Keratinocyte (primary cell): ENCODE results near the gene PCDHA6. TPM values are rescaled to one million over a fixed set of nuclear protein-coding genes. Genes with fewer than 3 reads are reported as not detected.
"Not testable (repeated sequence)": the region's sequence is repeated elsewhere in the genome, so short reads cannot be mapped to it uniquely, and the experiment has no call there.

Experiments used
- DNase-seq: peaks from one replicate; pipeline ENCODE4 v3.0.0-alpha.2; 2011; ENCODE audit warnings: low read depth, missing footprints, low spot score
- FAIRE-seq: peaks from 2 replicates; lab custom pipeline; 2011; peaks lifted over from hg19 to GRCh38; lab: Jason Lieb, UNC
- H2AFZ ChIP-seq: 2 replicates; pipeline ENCODE4 v1.6.0; 2012; ENCODE audit warnings: low read length, control low read depth, inconsistent platforms; ENCODE audit not compliant: control insufficient read depth
- H3K27ac ChIP-seq: 2 replicates; pipeline ENCODE4 v1.5.1; 2011; ENCODE audit warnings: low read length; ENCODE audit not compliant: control insufficient read depth, insufficient read depth
- H3K27me3 ChIP-seq: 3 replicates; pipeline ENCODE4 v1.6.0; 2011; ENCODE audit warnings: low read length; ENCODE audit not compliant: control insufficient read depth, insufficient read depth; ENCODE audit errors: extremely low read depth
- H3K36me3 ChIP-seq, 2 experiments: 2 replicates in 1 of 2; 3 replicates in 1 of 2; pipeline ENCODE4 v1.5.1; 2011; ENCODE audit warnings: low read length in 2 of 2, mild to moderate bottlenecking in 1 of 2; ENCODE audit not compliant: control insufficient read depth in 2 of 2, insufficient read depth in 2 of 2; ENCODE audit errors: extremely low read depth in 1 of 2
- H3K4me1 ChIP-seq: 3 replicates; pipeline ENCODE4 v1.5.1; 2011; ENCODE audit warnings: low read length; ENCODE audit not compliant: control insufficient read depth, insufficient read depth; ENCODE audit errors: extremely low read depth
- H3K4me2 ChIP-seq: 3 replicates; pipeline ENCODE4 v1.6.0; 2011; ENCODE audit warnings: low read depth, low read length; ENCODE audit not compliant: control insufficient read depth, insufficient read depth; ENCODE audit errors: extremely low read depth
- H3K4me3 ChIP-seq, 3 experiments: fragments of 200-600 bp in 1 of 3; sonication (generic) in 1 of 3; 2 replicates in 2 of 3; 3 replicates in 1 of 3; pipeline ENCODE4 v1.5.1; 2011 to 2016; ENCODE audit warnings: low read length in 3 of 3, mild to moderate bottlenecking in 3 of 3, control low read depth in 2 of 3, inconsistent platforms in 1 of 3, low read depth in 1 of 3, mixed read lengths in 1 of 3, mixed run types in 1 of 3, moderate library complexity in 1 of 3; ENCODE audit not compliant: control insufficient read depth in 2 of 3, insufficient read depth in 2 of 3; ENCODE audit errors: extremely low read depth in 1 of 3
- H3K79me2 ChIP-seq: 2 replicates; pipeline ENCODE4 v1.6.0; 2012; ENCODE audit warnings: low read length; ENCODE audit not compliant: control insufficient read depth, insufficient read depth
- H3K9ac ChIP-seq: 3 replicates; pipeline ENCODE4 v1.6.0; 2011; ENCODE audit warnings: low read length; ENCODE audit not compliant: control insufficient read depth, insufficient read depth; ENCODE audit errors: extremely low read depth
- H3K9me1 ChIP-seq: 3 replicates; pipeline ENCODE4 v1.6.0; 2011; ENCODE audit warnings: low read length; ENCODE audit not compliant: control insufficient read depth, insufficient read depth; ENCODE audit errors: extremely low read depth
- H3K9me3 ChIP-seq: 2 replicates; pipeline ENCODE4 v1.5.1; 2012; ENCODE audit warnings: low read depth, low read length; ENCODE audit not compliant: control insufficient read depth
- H4K20me1 ChIP-seq: 3 replicates; pipeline ENCODE4 v1.6.0; 2011; ENCODE audit warnings: low read length; ENCODE audit not compliant: control insufficient read depth, insufficient read depth; ENCODE audit errors: extremely low read depth
- EZH2 ChIP-seq: IDR thresholded peaks from one replicate; pipeline ENCODE4 v1.6.1; 2012; ENCODE audit warnings: inconsistent platforms, mild to moderate bottlenecking, low read length, moderate library complexity
- dilution Hi-C: fragments of 300-500 bp; cut with MboI; formaldehyde crosslinking; loops from one replicate; pipeline ENCODE4 v1.7.0; 2020; ENCODE audit warnings: low sequenced_read_pairs; ENCODE audit not compliant: extremely low pct_ligation_motif_present
- polyA plus RNA-seq, 5 experiments: library from polyadenylated mRNA; depleted of rRNA in 3 of 5; stranded (reverse) in 3 of 5; stranded (forward) in 1 of 5; unstranded in 1 of 5; fragments of >200 nt; gene quantifications; 1 replicate in 1 of 5; 2 replicates in 3 of 5; 3 replicates in 1 of 5; pipeline versions ENCODE4 v1.2.1 to v1.2.3, GENCODE V29; 2011 to 2012; ENCODE audit warnings: missing spikeins in 2 of 5, low read depth in 1 of 5, low replicate concordance in 1 of 5
- TF ChIP-seq, protein P1 (sequence below), 3 experiments: IDR thresholded peaks in 1 of 3; conservative IDR thresholded peaks in 1 of 3; optimal IDR thresholded peaks in 1 of 3; 2 replicates in 2 of 3; 3 replicates in 1 of 3; pipeline versions ENCODE3 to v1.5.1; 2011; ENCODE audit warnings: low read length in 3 of 3, mild to moderate bottlenecking in 3 of 3, moderate library complexity in 2 of 3, control low read depth in 1 of 3, inconsistent platforms in 1 of 3; ENCODE audit not compliant: insufficient read depth in 2 of 3; ENCODE audit errors: extremely low read depth in 1 of 3

The PCDHA6 gene
- polyA plus RNA-seq, 1 donor (not counting 4 experiments of a cell fraction or from before 2014, with no cell fraction given) = 0.04 TPM

DNA sequence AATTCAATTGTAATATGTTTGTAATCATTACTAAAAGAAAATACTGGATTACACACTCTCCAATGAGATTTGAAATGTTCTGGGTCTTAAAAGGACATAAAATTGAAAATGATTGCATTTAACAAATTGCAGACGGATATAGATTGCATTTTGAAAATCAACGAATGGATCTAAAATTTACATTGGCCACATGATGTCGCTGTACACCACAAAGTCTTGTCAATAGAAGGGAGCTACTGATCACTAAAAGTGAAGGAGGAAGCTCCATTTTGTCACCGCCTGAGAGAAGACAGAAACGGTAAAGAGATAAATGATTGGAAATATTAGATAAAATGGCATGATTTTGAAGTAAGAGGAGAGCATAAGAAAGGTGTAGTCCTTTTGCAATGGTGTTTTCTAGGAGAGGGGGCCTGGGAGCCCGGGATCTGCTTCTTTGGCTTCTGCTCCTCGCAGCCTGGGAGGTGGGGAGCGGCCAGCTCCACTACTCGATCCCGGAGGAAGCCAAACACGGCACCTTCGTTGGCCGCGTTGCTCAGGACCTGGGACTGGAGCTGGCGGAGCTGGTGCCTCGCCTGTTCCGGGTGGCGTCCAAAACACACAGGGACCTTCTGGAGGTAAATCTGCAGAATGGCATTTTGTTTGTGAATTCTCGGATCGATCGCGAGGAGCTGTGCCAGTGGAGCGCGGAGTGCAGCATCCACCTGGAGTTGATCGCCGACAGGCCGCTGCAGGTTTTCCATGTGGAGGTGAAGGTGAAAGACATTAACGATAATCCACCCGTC, 41.7 kb upstream of the PCDHA6 start, which contains the start of gene PCDHA1:
TSS of gene PCDHA1 (plus strand) at position 236 of the 782 bp plus-strand sequence.
- Histone ChIP-seq H3K4me2 (no peak within 1 kb of the TSS), H3K36me3 (no peaks in the 10 kb centered on the region), H3K27me3 (no peaks in the 10 kb centered on the region), H3K79me2 (no peaks in the 10 kb centered on the region), H3K4me3 (no peak within 1 kb of the TSS), H3K4me1 (no peaks in the 10 kb centered on the region), H3K9me3 (peaks cover 17% of the 10 kb centered on the region), H4K20me1 (no peaks in the 10 kb centered on the region), H3K9me1 (no peaks in the 10 kb centered on the region), H3K9ac (no peak within 1 kb of the TSS), H3K27ac (no peak within 1 kb of the TSS), H2AFZ (no peak within 1 kb of the TSS)
- no peak for TF ChIP-seq EZH2
- TF ChIP-seq, protein P1, sequence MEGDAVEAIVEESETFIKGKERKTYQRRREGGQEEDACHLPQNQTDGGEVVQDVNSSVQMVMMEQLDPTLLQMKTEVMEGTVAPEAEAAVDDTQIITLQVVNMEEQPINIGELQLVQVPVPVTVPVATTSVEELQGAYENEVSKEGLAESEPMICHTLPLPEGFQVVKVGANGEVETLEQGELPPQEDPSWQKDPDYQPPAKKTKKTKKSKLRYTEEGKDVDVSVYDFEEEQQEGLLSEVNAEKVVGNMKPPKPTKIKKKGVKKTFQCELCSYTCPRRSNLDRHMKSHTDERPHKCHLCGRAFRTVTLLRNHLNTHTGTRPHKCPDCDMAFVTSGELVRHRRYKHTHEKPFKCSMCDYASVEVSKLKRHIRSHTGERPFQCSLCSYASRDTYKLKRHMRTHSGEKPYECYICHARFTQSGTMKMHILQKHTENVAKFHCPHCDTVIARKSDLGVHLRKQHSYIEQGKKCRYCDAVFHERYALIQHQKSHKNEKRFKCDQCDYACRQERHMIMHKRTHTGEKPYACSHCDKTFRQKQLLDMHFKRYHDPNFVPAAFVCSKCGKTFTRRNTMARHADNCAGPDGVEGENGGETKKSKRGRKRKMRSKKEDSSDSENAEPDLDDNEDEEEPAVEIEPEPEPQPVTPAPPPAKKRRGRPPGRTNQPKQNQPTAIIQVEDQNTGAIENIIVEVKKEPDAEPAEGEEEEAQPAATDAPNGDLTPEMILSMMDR (optimal IDR thresholded peaks at IDR 0.05 in 1 of 3, IDR thresholded peaks at IDR 0.05 in 1 of 3, conservative IDR thresholded peaks at IDR 0.05 in 1 of 3; ENCODE audit: extremely low read depth in 1 of 3, insufficient read depth in 2 of 3, low read length in 3 of 3) = no peak
- DNase-seq (no peak), FAIRE-seq (no peak)
- dilution Hi-C loops = no loop called here

DNA sequence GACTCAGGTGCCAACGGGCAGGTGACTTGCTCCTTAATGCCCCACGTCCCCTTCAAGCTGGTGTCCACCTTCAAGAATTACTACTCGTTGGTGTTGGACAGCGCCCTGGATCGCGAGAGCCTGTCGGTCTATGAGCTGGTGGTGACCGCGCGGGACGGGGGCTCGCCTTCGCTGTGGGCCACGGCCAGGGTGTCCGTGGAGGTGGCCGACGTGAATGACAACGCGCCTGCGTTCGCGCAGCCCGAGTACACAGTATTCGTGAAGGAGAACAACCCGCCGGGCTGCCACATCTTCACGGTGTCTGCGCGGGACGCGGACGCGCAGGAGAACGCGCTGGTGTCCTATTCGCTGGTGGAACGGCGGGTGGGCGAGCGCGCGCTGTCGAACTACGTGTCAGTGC, 40.3 kb upstream of the PCDHA6 start:
- H3K27me3 ChIP-seq, H3K4me3 ChIP-seq, H3K4me1 ChIP-seq, H3K36me3 ChIP-seq, DNase-seq, H4K20me1 ChIP-seq, H3K27ac ChIP-seq, H3K4me2 ChIP-seq, H3K9me1 ChIP-seq, FAIRE-seq, dilution Hi-C loops, H3K79me2 ChIP-seq, H3K9ac ChIP-seq, H2AFZ ChIP-seq: not testable (repeated sequence)
- H3K9me3 ChIP-seq = peaks cover 17% of the 10 kb centered on the region

DNA sequence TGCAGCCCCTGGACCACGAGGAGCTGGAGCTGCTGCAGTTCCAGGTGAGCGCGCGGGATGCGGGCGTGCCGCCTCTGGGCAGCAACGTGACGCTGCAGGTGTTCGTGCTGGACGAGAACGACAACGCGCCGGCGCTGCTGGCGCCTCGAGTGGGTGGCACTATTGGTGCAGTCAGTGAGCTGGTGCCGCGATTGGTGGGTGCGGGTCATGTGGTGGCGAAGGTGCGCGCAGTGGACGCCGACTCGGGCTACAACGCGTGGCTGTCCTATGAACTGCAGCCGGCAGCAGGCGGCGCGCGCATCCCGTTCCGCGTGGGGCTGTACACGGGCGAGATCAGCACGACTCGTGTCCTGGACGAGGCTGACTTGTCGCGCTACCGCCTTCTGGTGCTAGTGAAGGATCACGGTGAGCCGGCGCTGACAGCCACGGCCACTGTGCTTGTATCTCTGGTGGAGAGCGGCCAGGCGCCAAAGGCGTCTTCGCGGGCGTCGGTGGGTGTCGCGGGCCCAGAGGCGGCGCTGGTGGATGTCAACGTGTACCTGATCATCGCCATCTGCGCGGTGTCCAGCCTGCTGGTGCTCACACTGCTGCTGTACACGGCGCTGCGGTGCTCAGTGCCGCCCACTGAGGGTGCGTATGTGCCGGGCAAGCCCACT, 39.8 kb upstream of the PCDHA6 start:
- dilution Hi-C loops, H2AFZ ChIP-seq, H3K4me3 ChIP-seq, H3K27ac ChIP-seq, H3K36me3 ChIP-seq, H3K9ac ChIP-seq, H3K79me2 ChIP-seq, H3K4me1 ChIP-seq, H4K20me1 ChIP-seq, DNase-seq, H3K27me3 ChIP-seq, FAIRE-seq, H3K9me1 ChIP-seq, H3K4me2 ChIP-seq: not testable (repeated sequence)
- H3K9me3 ChIP-seq = peaks cover 17% of the 10 kb centered on the region
